ENCODE measurements around the gene ZFR.

GRCh38 chr5:32436553-32437242 is 7.8 kb downstream of the ZFR start:
- TF ChIP-seq POLR2AphosphoS5 (IDR thresholded peaks at IDR 0.05; ENCODE audit: low read depth, low read length) (no peak), REST (IDR thresholded peaks at IDR 0.05; ENCODE audit: insufficient read depth in 1 of 2, low read depth in 2 of 2, low read length in 2 of 2) (no peak), SIN3A (IDR thresholded peaks at IDR 0.05; ENCODE audit: borderline replicate concordance, insufficient read depth, low read length) (no peak), FOXP2 (optimal IDR thresholded peaks at IDR 0.05; ENCODE audit: borderline replicate concordance, extremely low read depth, extremely low read length, insufficient read depth) (no peak)
